DOHH2 (cell line): Measurements from ENCODE around the gene THEM5.

Experiments
- CTCF ChIP-seq: fragments of 200-600 bp; sonication (generic); IDR thresholded peaks from one replicate; pipeline ENCODE4 v1.5.1; 2014; ENCODE audit warnings: antibody characterized with exemption, mild to moderate bottlenecking, low read depth, low read length; ENCODE audit not compliant: poor library complexity, severe bottlenecking
- EZH2phosphoT487 ChIP-seq: fragments of 200-600 bp; sonication (generic); IDR thresholded peaks from 2 replicates; pipeline ENCODE4 v1.6.1; 2017; ENCODE audit warnings: borderline replicate concordance, mild to moderate bottlenecking, antibody characterized with exemption, low read length, moderate library complexity, mixed read lengths

GRCh38 chr1:151891512-151891911 is 38.0 kb upstream of the THEM5 start:
- TF ChIP-seq CTCF, result no peak
- no peak for TF ChIP-seq EZH2phosphoT487
